Fibroblast of the aortic adventitia (primary cell): ENCODE data around the gene MMP17. TPM values are rescaled to one million over a fixed set of nuclear protein-coding genes. Genes with fewer than 3 reads are reported as not detected.

Experiments used
- DNase-seq: peaks from one replicate; pipeline ENCODE4 v3.0.0-alpha.2; 2010; ENCODE audit warnings: low read depth
- H3K4me3 ChIP-seq: 2 replicates; pipeline ENCODE4 v1.5.1; 2011; ENCODE audit warnings: low read depth, mild to moderate bottlenecking, control low read depth, low read length, moderate library complexity
- total RNA-seq: library from RNA; depleted of rRNA; stranded (reverse); fragments of >200 nt; gene quantifications from 2 replicates; pipeline ENCODE4 v1.2.3, GENCODE V29; 2012; ENCODE audit warnings: low replicate concordance
- TF ChIP-seq, protein P1 (sequence below): IDR thresholded peaks from 2 replicates; pipeline ENCODE4 v1.5.1; 2011; ENCODE audit warnings: mild to moderate bottlenecking, low read length, control low read depth, inconsistent platforms; ENCODE audit not compliant: insufficient read depth

MMP17 gene
- 4.1 and 5.6 TPM in 2 replicates for total RNA-seq

DNA sequence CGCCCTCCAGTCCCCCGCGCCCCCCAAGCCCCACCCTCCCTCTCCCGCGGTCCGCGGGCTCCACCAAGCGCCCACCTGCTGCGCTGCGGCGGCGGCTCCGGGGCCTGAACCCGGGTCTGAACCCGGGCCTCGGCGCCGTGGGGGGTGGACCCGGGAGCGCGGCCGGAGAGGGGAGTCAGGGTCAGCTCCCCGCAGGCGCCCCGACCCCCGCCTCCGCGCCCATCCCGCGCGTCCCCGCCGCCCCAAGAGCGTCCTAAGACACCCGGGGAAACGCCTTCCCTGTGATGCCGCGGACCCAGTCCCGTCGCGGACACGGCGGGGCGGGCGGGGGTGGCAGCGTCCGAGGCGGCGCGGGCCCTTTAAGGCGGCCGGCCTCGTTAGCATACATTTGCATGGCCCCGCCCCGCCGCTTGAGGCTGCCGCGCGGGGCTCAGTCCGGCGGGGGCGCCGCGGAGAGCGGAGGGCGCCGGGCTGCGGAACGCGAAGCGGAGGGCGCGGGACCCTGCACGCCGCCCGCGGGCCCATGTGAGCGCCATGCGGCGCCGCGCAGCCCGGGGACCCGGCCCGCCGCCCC is at the start of gene MMP17:
TSS of gene MMP17 (plus strand) at position 433 of the 574 bp plus-strand sequence. CDS start at position 535, 102 bp downstream.
- H3K4me3 ChIP-seq: peak within 1 kb of the TSS; percentile 74
- TF ChIP-seq, protein P1, sequence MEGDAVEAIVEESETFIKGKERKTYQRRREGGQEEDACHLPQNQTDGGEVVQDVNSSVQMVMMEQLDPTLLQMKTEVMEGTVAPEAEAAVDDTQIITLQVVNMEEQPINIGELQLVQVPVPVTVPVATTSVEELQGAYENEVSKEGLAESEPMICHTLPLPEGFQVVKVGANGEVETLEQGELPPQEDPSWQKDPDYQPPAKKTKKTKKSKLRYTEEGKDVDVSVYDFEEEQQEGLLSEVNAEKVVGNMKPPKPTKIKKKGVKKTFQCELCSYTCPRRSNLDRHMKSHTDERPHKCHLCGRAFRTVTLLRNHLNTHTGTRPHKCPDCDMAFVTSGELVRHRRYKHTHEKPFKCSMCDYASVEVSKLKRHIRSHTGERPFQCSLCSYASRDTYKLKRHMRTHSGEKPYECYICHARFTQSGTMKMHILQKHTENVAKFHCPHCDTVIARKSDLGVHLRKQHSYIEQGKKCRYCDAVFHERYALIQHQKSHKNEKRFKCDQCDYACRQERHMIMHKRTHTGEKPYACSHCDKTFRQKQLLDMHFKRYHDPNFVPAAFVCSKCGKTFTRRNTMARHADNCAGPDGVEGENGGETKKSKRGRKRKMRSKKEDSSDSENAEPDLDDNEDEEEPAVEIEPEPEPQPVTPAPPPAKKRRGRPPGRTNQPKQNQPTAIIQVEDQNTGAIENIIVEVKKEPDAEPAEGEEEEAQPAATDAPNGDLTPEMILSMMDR: peak; percentile 19
- peak; percentile 46 for DNase-seq

DNA sequence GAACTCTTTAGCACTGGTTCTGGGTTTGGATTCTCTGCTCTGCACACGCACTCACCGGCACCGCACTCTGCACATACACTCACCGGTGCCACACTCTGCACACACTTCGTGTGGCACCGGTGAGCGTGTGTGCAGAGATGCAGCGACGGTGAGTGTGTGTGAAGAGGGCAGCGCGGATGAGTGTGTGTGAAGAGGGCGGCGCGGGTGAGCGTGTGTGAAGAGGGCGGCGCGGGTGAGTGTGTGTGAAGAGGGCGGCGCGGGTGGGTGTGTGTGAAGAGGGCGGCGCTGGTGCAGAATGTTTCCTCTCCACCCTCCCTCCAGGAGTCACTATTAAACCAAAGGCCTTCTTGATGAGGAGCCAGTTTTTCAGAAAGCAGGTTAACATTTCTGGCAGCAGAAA is 49.2 kb upstream of the MMP17 start:
- TF ChIP-seq, protein P1: no peak
- no peak overlapping the region for H3K4me3 ChIP-seq
- DNase-seq: no peak

DNA sequence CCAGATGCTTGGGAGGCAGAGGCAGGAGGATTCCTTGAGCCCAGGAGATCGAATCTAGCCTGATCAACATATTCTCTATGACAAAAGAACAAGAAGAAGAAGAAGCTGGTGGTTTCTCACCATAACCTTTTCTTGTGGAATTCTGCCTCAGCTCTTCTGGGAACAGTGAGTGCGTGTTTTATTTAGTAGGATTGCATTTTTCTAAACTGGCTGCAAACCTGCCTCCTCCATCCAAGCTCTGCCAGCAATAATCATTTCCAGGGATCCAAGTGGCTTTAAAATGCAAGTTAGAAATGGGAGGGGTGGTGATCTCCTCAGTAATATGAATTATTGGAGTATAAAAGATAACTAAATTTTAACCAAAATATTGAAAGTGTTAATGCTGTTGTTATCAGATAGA is 46.1 kb upstream of the MMP17 start:
- no peak overlapping the region for H3K4me3 ChIP-seq
- TF ChIP-seq, protein P1: no peak
- DNase-seq: no peak

DNA sequence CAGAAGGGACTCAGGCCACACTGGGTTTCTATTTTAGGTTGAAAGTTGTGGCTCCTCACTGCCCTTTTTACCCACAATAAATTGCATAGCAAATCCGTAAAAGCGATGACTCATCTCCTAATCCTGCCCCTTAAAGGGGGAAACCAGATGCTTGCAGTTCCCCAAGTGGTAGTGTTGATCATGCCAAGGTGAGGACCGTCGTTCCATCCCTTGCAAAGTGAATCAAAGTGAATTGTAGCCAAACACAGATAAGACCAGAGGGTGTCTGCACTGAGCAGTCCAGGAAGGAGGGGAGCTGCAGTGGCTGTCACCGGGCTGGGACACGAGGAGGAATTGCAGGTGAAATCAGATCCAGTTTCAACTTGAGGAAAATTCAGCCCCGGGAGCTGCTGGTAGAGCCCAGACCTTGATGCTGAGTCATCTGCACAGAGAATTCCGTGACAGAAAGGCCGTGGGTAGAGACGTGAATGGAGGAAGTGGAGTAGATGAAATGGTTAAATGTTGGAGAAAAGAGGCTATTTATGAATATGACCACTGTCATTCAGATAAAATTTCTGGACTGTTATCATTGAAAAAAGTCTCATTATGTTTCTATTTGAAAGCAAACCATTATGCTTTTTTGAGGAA is 44.2 kb upstream of the MMP17 start:
- peak; percentile 73 for DNase-seq
- TF ChIP-seq, protein P1: no peak
- peak overlapping the region; percentile 19 for H3K4me3 ChIP-seq

DNA sequence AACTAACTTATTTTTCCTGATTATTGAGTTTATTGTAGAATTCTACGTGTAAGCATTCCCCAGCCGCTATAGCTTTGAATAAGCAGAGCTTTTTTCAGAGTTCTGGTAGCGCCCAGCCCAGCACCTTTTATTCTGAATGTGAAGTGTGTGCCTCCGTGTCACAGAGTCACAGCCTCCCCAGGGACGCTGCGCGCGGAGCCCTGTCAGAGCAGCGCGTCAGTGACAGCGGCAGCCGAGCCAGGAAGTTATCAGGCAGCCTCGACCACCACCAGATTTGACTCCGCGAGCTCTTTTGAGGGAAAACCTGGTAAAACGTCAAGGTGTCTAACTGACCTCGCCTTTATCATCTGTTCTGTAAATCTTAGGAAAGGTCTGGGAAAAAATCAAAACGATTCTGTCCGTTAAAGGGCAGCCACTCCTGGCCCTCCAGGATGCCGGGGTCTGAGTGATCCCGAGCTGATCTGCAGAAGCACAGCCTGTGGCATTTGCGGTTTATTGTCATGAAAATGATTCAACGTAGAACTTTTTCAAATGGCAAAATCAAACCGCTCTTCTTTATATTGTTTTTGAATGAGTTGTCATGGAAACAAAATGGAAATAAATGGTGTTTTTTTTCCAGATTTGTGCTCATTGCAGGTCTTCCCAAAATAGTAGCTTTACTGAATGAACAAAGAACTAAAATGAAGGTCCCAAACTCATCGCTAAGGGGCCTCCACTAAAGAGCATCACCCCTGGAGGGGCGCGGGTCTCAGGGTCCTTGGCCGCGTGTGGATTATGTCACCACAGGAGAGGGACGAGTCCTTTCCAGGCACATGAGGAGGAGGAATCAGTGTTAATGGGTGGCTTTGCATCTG is 43.1 kb upstream of the MMP17 start:
- DNase-seq: no peak
- no peak overlapping the region for H3K4me3 ChIP-seq
- TF ChIP-seq, protein P1: no peak

DNA sequence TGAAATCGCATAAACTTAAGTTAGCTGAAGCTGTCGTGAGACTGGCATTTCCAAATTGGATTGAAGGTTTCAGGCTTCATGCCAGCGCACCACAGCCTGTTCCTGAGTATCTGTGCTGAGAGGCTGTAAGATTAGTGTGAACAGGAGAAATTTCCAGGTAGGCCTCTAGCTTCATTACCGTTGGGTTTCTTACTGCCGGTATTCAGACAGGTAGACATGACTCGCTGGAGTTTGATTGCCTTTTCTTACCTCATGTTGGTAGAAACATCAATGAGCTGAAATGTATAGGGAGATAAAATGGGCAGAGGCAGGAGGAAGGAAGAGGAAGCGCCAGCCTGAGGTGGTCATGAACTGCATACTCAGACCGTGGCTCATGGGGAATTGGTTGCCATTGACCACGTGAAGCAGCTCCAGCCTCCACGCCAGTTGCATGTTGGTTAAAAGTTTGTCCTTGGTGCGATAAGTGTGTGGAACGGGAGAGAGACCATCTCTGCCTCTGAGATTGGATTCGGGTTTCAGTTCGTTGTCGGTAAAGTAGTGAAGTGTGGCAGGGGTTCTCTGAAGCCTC is 42.3 kb upstream of the MMP17 start:
- H3K4me3 ChIP-seq: no peak overlapping the region
- TF ChIP-seq, protein P1: no peak
- no peak for DNase-seq
